ENCODE measurements around the gene SREBF2.
A peak's percentile ranks its signal among the peaks of the same experiment; 100 is the strongest.

SREBF2 gene

GRCh38 chr22:41832553-41833368, at the start of gene SREBF2:
TSS of gene SREBF2 (plus strand) at chr22:41833105. CDS start at chr22:41833271, 166 bp downstream.
- peak; percentile 100 for DNase-seq (ENCODE audit: low spot score)

GRCh38 chr22:41787331-41787730, 45.6 kb upstream of the SREBF2 start:
- no peak for DNase-seq (ENCODE audit: low spot score)

GRCh38 chr22:41793871-41794270, 39.0 kb upstream of the SREBF2 start:
- DNase-seq (ENCODE audit: low spot score), result no peak

- DNase-seq (ENCODE audit: low spot score), result no peak
Observed at GRCh38 chr22:41798736-41799135, 34.2 kb upstream of the SREBF2 start.

GRCh38 chr22:41799486-41800347, 33.2 kb upstream of the SREBF2 start:
- DNase-seq (ENCODE audit: low spot score), result no peak

- DNase-seq (ENCODE audit: low spot score), result peak; percentile 91
Observed at GRCh38 chr22:41800348-41801146, 32.4 kb upstream of the SREBF2 start, which contains the start of gene CCDC134. TSS of gene CCDC134 (plus strand) at chr22:41800679. CDS start at chr22:41808891, 8,212 bp downstream.

- DNase-seq (ENCODE audit: low spot score), result no peak
Observed at GRCh38 chr22:41801147-41801819, 31.6 kb upstream of the SREBF2 start.

GRCh38 chr22:41801886-41802285, 31.0 kb upstream of the SREBF2 start:
- no peak for DNase-seq (ENCODE audit: low spot score)

GRCh38 chr22:41805639-41806038, 27.3 kb upstream of the SREBF2 start:
- no peak for DNase-seq (ENCODE audit: low spot score)

GRCh38 chr22:41808400-41808799, 24.5 kb upstream of the SREBF2 start:
- no peak for DNase-seq (ENCODE audit: low spot score)

GRCh38 chr22:41810022-41810421, 22.9 kb upstream of the SREBF2 start:
- no peak for DNase-seq (ENCODE audit: low spot score)

GRCh38 chr22:41812805-41813545, 19.9 kb upstream of the SREBF2 start:
- no peak for DNase-seq (ENCODE audit: low spot score)

GRCh38 chr22:41813726-41814410, 19.0 kb upstream of the SREBF2 start:
- no peak for DNase-seq (ENCODE audit: low spot score)

- no peak for DNase-seq (ENCODE audit: low spot score)
Observed at GRCh38 chr22:41815716-41816115, 17.2 kb upstream of the SREBF2 start.

GRCh38 chr22:41816241-41816640, 16.7 kb upstream of the SREBF2 start:
- DNase-seq (ENCODE audit: low spot score), result no peak

GRCh38 chr22:41816871-41817270, 16.0 kb upstream of the SREBF2 start:
- no peak for DNase-seq (ENCODE audit: low spot score)

GRCh38 chr22:41818011-41818410, 14.9 kb upstream of the SREBF2 start:
- DNase-seq (ENCODE audit: low spot score), result no peak

- no peak for DNase-seq (ENCODE audit: low spot score)
Observed at GRCh38 chr22:41818596-41818995, 14.3 kb upstream of the SREBF2 start.

GRCh38 chr22:41819257-41819656, 13.6 kb upstream of the SREBF2 start:
- no peak for DNase-seq (ENCODE audit: low spot score)

GRCh38 chr22:41820447-41820846, 12.5 kb upstream of the SREBF2 start:
- no peak for DNase-seq (ENCODE audit: low spot score)
